Right lobe of liver (tissue), 6 donors: ENCODE measurements around the gene GPR183. TPM values are rescaled to one million over a fixed set of nuclear protein-coding genes. Genes with fewer than 3 reads are reported as not detected.
A peak's percentile ranks its signal among the peaks of the same experiment; 100 is the strongest.

Experiments used
- ATAC-seq, 4 donors: fragments of 200-7000 bp; cut with Tn5 transposase; one replicate each; pipeline ENCODE4 v1.9.1; 2020; ENCODE audit warnings: mild to moderate bottlenecking in 4 of 4, moderate library complexity in 4 of 4
- DNase-seq, 3 donors: peaks; one replicate each; pipeline ENCODE4 v3.0.0-alpha.2; 2020
- H3K27ac ChIP-seq, 3 donors: fragments of 200-600 bp; one replicate each; pipeline ENCODE4 v1.8.0; 2022
- H3K27me3 ChIP-seq, 2 donors: fragments of 200-600 bp; one replicate each; pipeline ENCODE4 v1.8.0; 2022
- H3K36me3 ChIP-seq, 4 donors: fragments of 200-600 bp; sonication (generic) in 1 of 4; one replicate each; pipeline versions ENCODE4 v1.5.1 to v1.8.0; 2017 to 2022; ENCODE audit warnings: control low read depth in 1 of 4
- H3K4me1 ChIP-seq, 4 donors: fragments of 200-600 bp; sonication (generic) in 1 of 4; one replicate each; pipeline versions ENCODE4 v1.5.1 to v1.8.0; 2017 to 2022; ENCODE audit warnings: control low read depth in 1 of 4
- H3K4me3 ChIP-seq, 3 donors: fragments of 200-600 bp; one replicate each; pipeline ENCODE4 v1.8.0; 2022
- H3K9me3 ChIP-seq, 4 donors: fragments of 200-600 bp; sonication (generic) in 1 of 4; one replicate each; pipeline versions ENCODE4 v1.5.1 to v1.8.0; 2017 to 2022; ENCODE audit warnings: control low read depth in 1 of 4
- CTCF ChIP-seq, 4 donors: fragments of 200-600 bp in 3 of 4; fragments of 450-650 bp in 1 of 4; IDR thresholded peaks; one replicate each; pipeline versions ENCODE4 v1.5.1 to v1.8.0; 2016 to 2022; ENCODE audit warnings: antibody characterized with exemption in 4 of 4, mild to moderate bottlenecking in 2 of 4
- POLR2A ChIP-seq: fragments of 450-650 bp; IDR thresholded peaks from one replicate; pipeline ENCODE4 v1.6.1; 2017; ENCODE audit warnings: antibody characterized with exemption, mild to moderate bottlenecking
- WGBS: methylation state at CpG from one replicate; pipeline ENCODE4 v1.1.6; 2018; ENCODE audit warnings: low coverage, low lambda C conversion rate; ENCODE audit not compliant: insufficient coverage; ENCODE audit errors: missing lambda C conversion rate; 5-methylcytosine and 5-hydroxymethylcytosine counted together
- intact Hi-C, 2 donors: fragments of 100-400 bp; cut with DNase I; formaldehyde crosslinking; loops; one replicate each; pipeline versions ENCODE4 v1.11.2 to v1.14.1; 2022
- total RNA-seq, 6 experiments: library from RNA; depleted of rRNA in 2 of 6; stranded (reverse); fragments of >200 nt in 2 of 6; fragmentation: NEBNext Ultra II Directional in 3 of 6; extraction: Animal tissue kit (Norgen Biotek cat#: 25700) in 3 of 6; gene quantifications; one replicate each; pipeline versions ENCODE4 v1.1.0 to v1.2.4, GENCODE V29; 2016 to 2023
- donor health status: DM: no; HTN: yes; CAD: no.
- donor health status: DM: no; HTN: no; CAD: no.
- donor health status: DM: no; HTN: no; CAD: no.
- donor health status: DM: no; HTN: yes; CAD: no.
- donor health status: DM: no; HTN: yes; CAD: no.

Gene GPR183
- total RNA-seq, 6 experiments from 2014 or later, result 0.26 to 3.2 (median 1.0) TPM

GRCh38 chr13:99270518-99270917 is 36.7 kb downstream of the GPR183 start:
- 67% methylated on average over 2 of the region's 2 CpGs for WGBS
- TF ChIP-seq POLR2A (no peak), CTCF (IDR thresholded peaks at IDR 0.05) (no peak)
- DNase-seq (no peak), ATAC-seq (no peak)
- H3K9me3 ChIP-seq, result no peaks in the 10 kb centered on the region
- intact Hi-C loops, result no loop called here
- peaks cover 0 to 4% (median 0%) of the 10 kb centered on the region in 4 donors for H3K4me1 ChIP-seq
- H3K4me3 ChIP-seq, result no peak overlapping the region
- H3K36me3 ChIP-seq, result no peaks in the 10 kb centered on the region
- no peaks in the 10 kb centered on the region for H3K27me3 ChIP-seq
- H3K27ac ChIP-seq, result no peak overlapping the region

DNA sequence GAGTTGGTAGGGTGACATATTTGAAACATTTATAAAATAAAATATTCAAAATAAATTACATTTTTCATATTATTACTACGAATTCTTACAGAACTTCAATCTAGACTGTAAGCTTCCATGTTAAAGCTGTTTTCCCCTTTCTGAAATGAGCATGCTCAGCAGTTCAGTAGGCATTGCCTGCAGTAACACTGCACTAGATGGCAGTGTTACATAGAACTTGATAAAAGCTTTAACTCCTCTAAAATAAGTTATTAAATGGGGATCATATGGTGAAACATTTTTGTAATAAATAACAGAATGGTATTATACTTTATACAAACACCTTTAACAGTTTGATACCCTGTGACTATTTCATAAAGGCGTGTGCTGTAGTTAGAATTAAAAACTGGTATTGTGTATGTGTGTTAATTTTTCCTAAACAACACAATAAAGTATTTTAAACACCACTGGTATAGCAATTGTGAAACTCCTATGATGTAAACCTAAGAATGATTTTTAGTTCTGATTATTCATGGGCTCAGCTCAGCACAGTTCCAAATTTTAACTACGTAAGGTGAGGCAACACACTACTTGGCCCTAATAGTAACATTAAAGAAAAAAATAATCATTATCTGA is 37.5 kb downstream of the GPR183 start:
- TF ChIP-seq POLR2A, result no peak
- TF ChIP-seq CTCF (IDR thresholded peaks at IDR 0.05), result peak; percentile 72 to 87 (median 80)
- intact Hi-C loops, result loop anchor here (5.0 kb wide), 3 partner anchors 92 to 168 kb away; no protein-coding TSS in a partner anchor
- Histone ChIP-seq H3K9me3 (no peaks in the 10 kb centered on the region), H3K4me1 (peaks cover 0 to 4% (median 0%) of the 10 kb centered on the region in 4 donors), H3K4me3 (no peak overlapping the region), H3K36me3 (no peaks in the 10 kb centered on the region), H3K27me3 (no peaks in the 10 kb centered on the region), H3K27ac (no peak overlapping the region)
- DNase-seq (no peak), ATAC-seq (peak; percentile 77 to 91 (median 87))
- 40% methylated on average over 3 of the region's 3 CpGs for WGBS

- peaks cover 0 to 4% (median 0%) of the 10 kb centered on the region in 4 donors for H3K4me1 ChIP-seq
- H3K9me3 ChIP-seq, result no peaks in the 10 kb centered on the region
- TF ChIP-seq POLR2A, result no peak
- no peak for TF ChIP-seq CTCF (IDR thresholded peaks at IDR 0.05)
- ATAC-seq (peak in 1 of 4 donors; percentile 3), DNase-seq (no peak)
- intact Hi-C loops, result loop anchor here (5.0 kb wide), 3 partner anchors 92 to 168 kb away; no protein-coding TSS in a partner anchor
- no peaks in the 10 kb centered on the region for H3K36me3 ChIP-seq
- 83% methylated on average over 1 of the region's 3 CpGs for WGBS
- no peak overlapping the region for H3K27ac ChIP-seq
- no peak overlapping the region for H3K4me3 ChIP-seq
- H3K27me3 ChIP-seq, result no peaks in the 10 kb centered on the region
These were observed 38.4 kb downstream of the GPR183 start for GRCh38 chr13:99268822-99269221.

DNA sequence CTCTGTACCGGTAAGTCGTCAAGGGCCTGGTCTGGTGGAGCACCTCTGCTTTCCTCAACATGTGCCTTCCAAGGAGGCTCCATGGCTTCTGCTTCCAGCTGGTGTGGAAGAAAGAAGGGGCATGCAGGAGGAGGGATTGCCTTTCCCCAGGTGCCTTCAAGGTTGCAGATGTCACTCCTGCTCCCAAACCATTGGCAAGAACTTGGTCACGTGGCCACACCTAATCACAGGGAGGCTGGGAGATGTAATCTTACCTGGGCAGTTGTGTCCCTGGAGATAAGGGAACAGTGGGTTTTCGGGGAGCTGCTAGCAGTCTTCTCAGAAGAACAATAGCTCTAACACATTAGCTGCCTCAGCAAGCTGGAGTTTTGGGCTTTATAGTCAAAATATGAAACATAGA is 39.3 kb downstream of the GPR183 start:
- Histone ChIP-seq H3K27ac (no peak overlapping the region), H3K9me3 (no peaks in the 10 kb centered on the region), H3K4me3 (no peak overlapping the region), H3K4me1 (peaks cover 0 to 4% (median 0%) of the 10 kb centered on the region in 4 donors), H3K36me3 (no peaks in the 10 kb centered on the region), H3K27me3 (no peaks in the 10 kb centered on the region)
- intact Hi-C loops, result loop anchor here (5.0 kb wide), 3 partner anchors 91 to 169 kb away; no protein-coding TSS in a partner anchor
- no peak for DNase-seq
- TF ChIP-seq CTCF (IDR thresholded peaks at IDR 0.05) (no peak), POLR2A (no peak)
- ATAC-seq, result no peak
- 100% methylated on average over 1 of the region's 4 CpGs for WGBS
